Lung (tissue), 12 donors: ENCODE results near the gene TTF2. TPM values are rescaled to one million over a fixed set of nuclear protein-coding genes. Genes with fewer than 3 reads are reported as not detected.

Source experiments
- ATAC-seq: fragments of 200-7000 bp; cut with Tn5 transposase; one replicate; pipeline ENCODE4 v1.9.1; 2020; ENCODE audit warnings: moderate number of reproducible peaks; ENCODE audit not compliant: insufficient read depth, low FRiP score
- DNase-seq, 3 donors: peaks; one replicate each; pipeline ENCODE4 v3.0.0-alpha.2; 2013 to 2017
- H3K27ac ChIP-seq, 2 donors: one replicate each; pipeline ENCODE4 v1.5.1; 2013; ENCODE audit warnings: mild to moderate bottlenecking in 2 of 2, moderate library complexity in 2 of 2, control low read depth in 1 of 2, inconsistent platforms in 1 of 2, low read depth in 1 of 2, low read length in 1 of 2
- H3K27me3 ChIP-seq, 3 donors: one replicate each; pipeline ENCODE4 v1.5.1; 2013; ENCODE audit warnings: low read length in 2 of 3; ENCODE audit not compliant: control insufficient read depth in 3 of 3, insufficient read depth in 3 of 3
- H3K36me3 ChIP-seq, 4 donors: one replicate each; pipeline ENCODE4 v1.5.1; 2013; ENCODE audit warnings: low read length in 4 of 4, mild to moderate bottlenecking in 1 of 4, moderate library complexity in 1 of 4; ENCODE audit not compliant: control insufficient read depth in 4 of 4, insufficient read depth in 4 of 4
- H3K4me1 ChIP-seq, 5 donors: one replicate each; pipeline ENCODE4 v1.5.1; 2013; ENCODE audit warnings: low read length in 5 of 5, mild to moderate bottlenecking in 2 of 5, moderate library complexity in 1 of 5; ENCODE audit not compliant: control insufficient read depth in 5 of 5, insufficient read depth in 5 of 5
- H3K4me3 ChIP-seq: one replicate; pipeline ENCODE4 v1.5.1; 2013; ENCODE audit warnings: mild to moderate bottlenecking, control low read depth, moderate library complexity
- H3K9ac ChIP-seq, 2 donors: one replicate each; pipeline ENCODE4 v1.5.1; 2013; ENCODE audit warnings: low read length in 2 of 2, control low read depth in 1 of 2; ENCODE audit not compliant: insufficient read depth in 1 of 2
- H3K9me3 ChIP-seq, 4 donors: one replicate each; pipeline ENCODE4 v1.5.1; 2013; ENCODE audit warnings: low read length in 3 of 4, mild to moderate bottlenecking in 1 of 4, moderate library complexity in 1 of 4; ENCODE audit not compliant: control insufficient read depth in 4 of 4, insufficient read depth in 3 of 4
- WGBS, 2 donors: extraction: QIAGEN DNeasy Blood & Tissue Kit; methylation state at CpG; one replicate each; pipeline ENCODE4 v1.1.7; 2013; 5-methylcytosine and 5-hydroxymethylcytosine counted together
- polyA plus RNA-seq, 2 donors: library from polyadenylated mRNA; stranded (reverse); fragments of 200-250 nt; gene quantifications; one replicate each; pipeline ENCODE4 v1.2.1, GENCODE V29; 2013
- total RNA-seq, 2 donors: library from RNA; depleted of rRNA in 1 of 2; stranded (reverse); fragments of >200 nt in 1 of 2; gene quantifications; one replicate each; pipeline ENCODE4 v1.2.1, GENCODE V29; 2014 to 2021
- TF ChIP-seq, protein P1 (sequence below): IDR thresholded peaks from 2 replicates; pipeline ENCODE4 v1.5.1; 2012; ENCODE audit warnings: mild to moderate bottlenecking; ENCODE audit errors: control extremely low read depth, extremely low read depth
- donor health status: control.
- donor health status: control.
- donor health status: Bipolar disorder and iron deficiency.
- donor health status: healthy.
- donor health status: DM: yes; HTN: yes; CAD: no.

Gene TTF2
- total and polyA plus RNA-seq, 4 donors = 3.9 to 21.0 (median 11.6) TPM

DNA sequence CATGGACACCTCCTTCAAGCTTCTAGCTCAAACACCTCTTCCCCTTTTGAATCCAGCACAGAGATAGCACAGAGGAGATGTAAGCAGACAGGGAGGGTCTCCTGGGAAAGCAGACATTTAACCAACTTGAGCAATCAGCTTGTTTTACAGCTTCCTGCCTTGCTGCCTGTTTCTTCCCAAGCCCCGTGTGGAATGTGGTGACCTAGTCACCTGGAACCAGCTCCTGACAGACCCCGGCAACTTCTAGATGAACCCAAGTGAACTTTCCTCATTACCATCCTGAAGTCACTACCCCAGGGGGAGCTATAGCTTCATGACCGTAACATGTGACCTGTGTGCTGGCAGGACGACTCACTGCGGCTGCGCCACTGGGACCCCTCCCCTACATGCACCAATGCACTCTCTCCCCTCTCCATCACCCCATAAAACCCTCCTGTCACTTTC, 24.1 kb upstream of the TTF2 start:
- Histone ChIP-seq H3K4me1 (no peaks in the 10 kb centered on the region), H3K27me3 (no peaks in the 10 kb centered on the region), H3K36me3 (no peaks in the 10 kb centered on the region), H3K4me3 (no peak overlapping the region), H3K9me3 (no peaks in the 10 kb centered on the region), H3K9ac (no peak overlapping the region), H3K27ac (no peak overlapping the region)
- ATAC-seq (no peak), DNase-seq (no peak)
- WGBS, 2 donors = 73 to 74% methylated on average over 6 of the region's 6 CpGs
- TF ChIP-seq, protein P1, sequence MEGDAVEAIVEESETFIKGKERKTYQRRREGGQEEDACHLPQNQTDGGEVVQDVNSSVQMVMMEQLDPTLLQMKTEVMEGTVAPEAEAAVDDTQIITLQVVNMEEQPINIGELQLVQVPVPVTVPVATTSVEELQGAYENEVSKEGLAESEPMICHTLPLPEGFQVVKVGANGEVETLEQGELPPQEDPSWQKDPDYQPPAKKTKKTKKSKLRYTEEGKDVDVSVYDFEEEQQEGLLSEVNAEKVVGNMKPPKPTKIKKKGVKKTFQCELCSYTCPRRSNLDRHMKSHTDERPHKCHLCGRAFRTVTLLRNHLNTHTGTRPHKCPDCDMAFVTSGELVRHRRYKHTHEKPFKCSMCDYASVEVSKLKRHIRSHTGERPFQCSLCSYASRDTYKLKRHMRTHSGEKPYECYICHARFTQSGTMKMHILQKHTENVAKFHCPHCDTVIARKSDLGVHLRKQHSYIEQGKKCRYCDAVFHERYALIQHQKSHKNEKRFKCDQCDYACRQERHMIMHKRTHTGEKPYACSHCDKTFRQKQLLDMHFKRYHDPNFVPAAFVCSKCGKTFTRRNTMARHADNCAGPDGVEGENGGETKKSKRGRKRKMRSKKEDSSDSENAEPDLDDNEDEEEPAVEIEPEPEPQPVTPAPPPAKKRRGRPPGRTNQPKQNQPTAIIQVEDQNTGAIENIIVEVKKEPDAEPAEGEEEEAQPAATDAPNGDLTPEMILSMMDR = no peak

DNA sequence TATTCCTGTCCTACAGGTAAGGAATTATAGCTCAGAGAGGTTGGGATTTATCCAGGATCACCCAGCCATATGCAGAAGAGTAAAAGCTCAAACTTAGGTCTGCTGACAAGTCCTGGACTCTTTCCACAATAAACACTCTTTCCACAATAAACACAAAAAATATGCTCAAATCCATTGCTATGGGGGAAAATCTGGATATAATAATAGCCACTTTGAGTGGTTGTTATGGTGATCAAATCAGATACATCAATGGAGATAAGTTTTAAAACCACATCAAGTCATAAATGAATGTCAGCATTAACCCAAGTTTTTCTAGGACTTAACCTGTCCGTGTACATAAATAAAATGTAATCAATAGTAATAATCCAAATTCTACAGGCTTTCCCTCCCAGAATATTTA, 22.3 kb upstream of the TTF2 start:
- Histone ChIP-seq H3K4me3 (no peak overlapping the region), H3K27ac (no peak overlapping the region), H3K36me3 (no peaks in the 10 kb centered on the region), H3K27me3 (no peaks in the 10 kb centered on the region), H3K9ac (no peak overlapping the region), H3K4me1 (no peaks in the 10 kb centered on the region), H3K9me3 (no peaks in the 10 kb centered on the region)
- 43 to 94% methylated on average over 1 of the region's 1 CpG for WGBS, 2 donors
- TF ChIP-seq, protein P1 = no peak
- ATAC-seq (no peak), DNase-seq (no peak)

DNA sequence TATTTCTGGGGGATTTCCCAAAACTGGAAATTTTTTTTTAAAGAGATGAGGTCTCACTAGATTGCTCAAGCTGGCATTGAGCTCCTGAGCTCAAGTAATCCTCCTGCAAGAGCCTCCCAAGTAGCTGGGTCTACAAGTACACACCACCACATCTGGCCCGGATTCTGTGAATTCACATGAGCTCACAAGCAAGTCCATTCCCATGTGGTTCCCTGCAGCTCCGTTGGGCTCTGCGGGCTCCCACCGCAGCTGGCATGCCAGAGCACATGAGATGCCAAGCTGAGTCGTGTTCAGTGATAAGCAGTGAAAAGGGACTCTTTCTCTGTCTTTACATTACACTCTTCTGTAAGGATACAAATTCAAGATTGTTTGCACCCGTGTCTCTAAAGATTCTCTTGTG, 21.9 kb upstream of the TTF2 start:
- Histone ChIP-seq H3K4me1 (no peaks in the 10 kb centered on the region), H3K9me3 (no peaks in the 10 kb centered on the region), H3K4me3 (no peak overlapping the region), H3K27me3 (no peaks in the 10 kb centered on the region), H3K9ac (no peak overlapping the region), H3K36me3 (no peaks in the 10 kb centered on the region), H3K27ac (no peak overlapping the region)
- TF ChIP-seq, protein P1 = no peak
- WGBS, 2 donors = 93 to 95% methylated on average over 6 of the region's 6 CpGs
- DNase-seq = no peak
- no peak for ATAC-seq

DNA sequence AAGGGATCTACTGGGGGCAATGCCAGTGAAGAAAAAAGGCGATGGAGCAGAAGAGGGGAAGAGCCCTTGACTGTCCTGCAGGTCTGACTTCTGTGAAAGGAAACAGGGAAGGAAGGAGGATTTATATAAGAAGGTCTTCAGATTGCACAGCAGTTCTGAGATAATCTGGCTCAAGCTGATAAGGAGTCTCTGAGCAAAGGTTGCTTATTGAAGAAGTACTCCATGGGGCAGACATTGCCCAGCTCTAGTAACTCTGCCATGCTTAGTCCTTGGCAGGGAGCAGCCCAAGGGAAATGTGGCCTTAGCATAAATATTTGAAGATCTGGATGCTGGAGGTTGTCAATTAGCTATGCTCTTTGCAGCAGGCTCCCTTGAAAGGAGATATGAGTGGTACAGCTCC, 15.9 kb upstream of the TTF2 start:
- no peaks in the 10 kb centered on the region for H3K9me3 ChIP-seq
- H3K27me3 ChIP-seq = no peaks in the 10 kb centered on the region
- H3K27ac ChIP-seq = no peak overlapping the region
- WGBS, 2 donors = 96 to 100% methylated on average over 1 of the region's 1 CpG
- no peaks in the 10 kb centered on the region for H3K36me3 ChIP-seq
- no peak overlapping the region for H3K9ac ChIP-seq
- DNase-seq (no peak), ATAC-seq (no peak)
- no peaks in the 10 kb centered on the region for H3K4me1 ChIP-seq
- no peak overlapping the region for H3K4me3 ChIP-seq
- TF ChIP-seq, protein P1 = no peak
